ENCODE results near the gene SYNPO.

SYNPO gene

GRCh38 chr5:150649108-150650020 lies 8.9 kb downstream of the SYNPO start:
- Histone ChIP-seq H3K79me2 (ENCODE audit: insufficient read depth, low read length) (no peaks in the 10 kb centered on the region), H2AFZ (ENCODE audit: low read length) (no peak overlapping the region), H4K20me1 (ENCODE audit: insufficient read depth, low read length) (no peaks in the 10 kb centered on the region), H3K4me1 (ENCODE audit: insufficient read depth, low read length, severe bottlenecking) (no peaks in the 10 kb centered on the region), H3K9ac (ENCODE audit: low read length) (no peak overlapping the region), H3K4me3 (ENCODE audit: low read depth, low read length, poor library complexity, severe bottlenecking) (no peak overlapping the region), H3K9me3 (ENCODE audit: low read length) (no peaks in the 10 kb centered on the region), H3K36me3 (ENCODE audit: insufficient read depth, low read length) (no peaks in the 10 kb centered on the region), H3K9me2 (ENCODE audit: low read depth, low read length) (no peaks in the 10 kb centered on the region), H3K4me2 (ENCODE audit: low read length) (no peak overlapping the region), H3K27ac (ENCODE audit: low read depth, low read length, poor library complexity, severe bottlenecking) (no peak overlapping the region), H3F3A (ENCODE audit: insufficient read depth, low read length) (no peaks in the 10 kb centered on the region), H3K27me3 (ENCODE audit: insufficient read depth, low read length) (peaks cover 3% of the 10 kb centered on the region; the same call in 1 of the 2 replicates)
- TF ChIP-seq EZH2 (IDR thresholded peaks at IDR 0.05; ENCODE audit: borderline replicate concordance, low read length) (no peak), CTCF (IDR thresholded peaks at IDR 0.05; ENCODE audit: low read length) (no peak)

GRCh38 chr5:150650021-150651006 lies 9.9 kb downstream of the SYNPO start:
- H4K20me1 ChIP-seq (ENCODE audit: insufficient read depth, low read length) = no peaks in the 10 kb centered on the region
- peaks cover 3% of the 10 kb centered on the region; the same call in 1 of the 2 replicates for H3K27me3 ChIP-seq (ENCODE audit: insufficient read depth, low read length)
- H3K9ac ChIP-seq (ENCODE audit: low read length) = no peak overlapping the region
- no peaks in the 10 kb centered on the region for H3K36me3 ChIP-seq (ENCODE audit: insufficient read depth, low read length)
- no peaks in the 10 kb centered on the region for H3K4me1 ChIP-seq (ENCODE audit: insufficient read depth, low read length, severe bottlenecking)
- TF ChIP-seq CTCF (IDR thresholded peaks at IDR 0.05; ENCODE audit: low read length) (no peak), EZH2 (IDR thresholded peaks at IDR 0.05; ENCODE audit: borderline replicate concordance, low read length) (no peak)
- H3K9me3 ChIP-seq (ENCODE audit: low read length) = no peaks in the 10 kb centered on the region
- no peak overlapping the region for H3K4me3 ChIP-seq (ENCODE audit: low read depth, low read length, poor library complexity, severe bottlenecking)
- H3K79me2 ChIP-seq (ENCODE audit: insufficient read depth, low read length) = no peaks in the 10 kb centered on the region
- no peaks in the 10 kb centered on the region for H3K9me2 ChIP-seq (ENCODE audit: low read depth, low read length)
- H3K4me2 ChIP-seq (ENCODE audit: low read length) = no peak overlapping the region
- no peak overlapping the region for H2AFZ ChIP-seq (ENCODE audit: low read length)
- no peak overlapping the region for H3K27ac ChIP-seq (ENCODE audit: low read depth, low read length, poor library complexity, severe bottlenecking)
- H3F3A ChIP-seq (ENCODE audit: insufficient read depth, low read length) = no peaks in the 10 kb centered on the region

- H2AFZ ChIP-seq (ENCODE audit: low read length) = no peak overlapping the region
- TF ChIP-seq CTCF (IDR thresholded peaks at IDR 0.05; ENCODE audit: low read length) (no peak), EZH2 (IDR thresholded peaks at IDR 0.05; ENCODE audit: borderline replicate concordance, low read length) (no peak)
- no peaks in the 10 kb centered on the region for H4K20me1 ChIP-seq (ENCODE audit: insufficient read depth, low read length)
- no peaks in the 10 kb centered on the region for H3K9me3 ChIP-seq (ENCODE audit: low read length)
- no peaks in the 10 kb centered on the region for H3K79me2 ChIP-seq (ENCODE audit: insufficient read depth, low read length)
- H3K9me2 ChIP-seq (ENCODE audit: low read depth, low read length) = no peaks in the 10 kb centered on the region
- H3K36me3 ChIP-seq (ENCODE audit: insufficient read depth, low read length) = no peaks in the 10 kb centered on the region
- no peak overlapping the region for H3K27ac ChIP-seq (ENCODE audit: low read depth, low read length, poor library complexity, severe bottlenecking)
- no peaks in the 10 kb centered on the region for H3K4me1 ChIP-seq (ENCODE audit: insufficient read depth, low read length, severe bottlenecking)
- H3K4me2 ChIP-seq (ENCODE audit: low read length) = no peak overlapping the region
- no peak overlapping the region for H3K9ac ChIP-seq (ENCODE audit: low read length)
- H3K4me3 ChIP-seq (ENCODE audit: low read depth, low read length, poor library complexity, severe bottlenecking) = no peak overlapping the region
- peaks cover 3% of the 10 kb centered on the region; the same call in 1 of the 2 replicates for H3K27me3 ChIP-seq (ENCODE audit: insufficient read depth, low read length)
- H3F3A ChIP-seq (ENCODE audit: insufficient read depth, low read length) = no peaks in the 10 kb centered on the region
These were observed 10.9 kb downstream of the SYNPO start for GRCh38 chr5:150651382-150651781.

Measured in OCI-LY1 (cell line).